Prostate gland (tissue), 2 donors: ENCODE results near the gene HOXA10. TPM values are rescaled to one million over a fixed set of nuclear protein-coding genes. Genes with fewer than 3 reads are reported as not detected.

Source experiments
- DNase-seq: peaks from one replicate; pipeline ENCODE4 v3.0.0-alpha.2; 2019; ENCODE audit warnings: low spot score
- H3K27ac ChIP-seq, 2 donors: fragments of 200-600 bp; sonication (generic); 2 replicates each; pipeline ENCODE4 v1.5.1; 2017 to 2019
- H3K27me3 ChIP-seq: fragments of 200-600 bp; sonication (generic); replicated peaks from 2 replicates; pipeline ENCODE4 v1.5.1; 2019; ENCODE audit not compliant: insufficient read depth
- H3K36me3 ChIP-seq, 2 donors: fragments of 200-600 bp; sonication (generic); 1 replicate in 1 of 2; 2 replicates in 1 of 2; pipeline versions ENCODE4 v1.5.1 to v1.8.1; 2017 to 2019
- H3K4me1 ChIP-seq: fragments of 200-600 bp; sonication (generic); replicated peaks from 2 replicates; pipeline ENCODE4 v1.5.1; 2019
- H3K4me3 ChIP-seq, 2 donors: fragments of 200-600 bp; sonication (generic); 2 replicates each; pipeline ENCODE4 v1.5.1; 2017 to 2019
- H3K9me3 ChIP-seq: fragments of 200-600 bp; sonication (generic); 2 replicates; pipeline ENCODE4 v1.5.1; 2017
- CTCF ChIP-seq, 4 experiments: fragments of 200-600 bp in 2 of 4; fragments of 450-650 bp in 2 of 4; sonication (generic) in 2 of 4; IDR thresholded peaks; 1 replicate in 3 of 4; 2 replicates in 1 of 4; pipeline ENCODE4 v1.5.1; 2016 to 2019; ENCODE audit warnings: antibody characterized with exemption in 4 of 4, mild to moderate bottlenecking in 2 of 4, moderate library complexity in 2 of 4
- POLR2A ChIP-seq: fragments of 450-650 bp; IDR thresholded peaks from one replicate; pipeline ENCODE4 v1.6.1; 2016; ENCODE audit warnings: antibody characterized with exemption, mild to moderate bottlenecking
- POLR2AphosphoS5 ChIP-seq: sonication (generic); formaldehyde crosslinking; IDR thresholded peaks from one replicate; pipeline ENCODE4 v1.6.1; 2017; ENCODE audit warnings: antibody characterized with exemption
- WGBS: methylation state at CpG from one replicate; pipeline ENCODE4 v1.1.5; 2018; 5-methylcytosine and 5-hydroxymethylcytosine counted together
- intact Hi-C: fragments of 100-400 bp; cut with DNase I; formaldehyde crosslinking; loops from one replicate; pipeline ENCODE4 v1.14.2; 2022
- total RNA-seq, 2 donors: library from RNA; depleted of rRNA; stranded (reverse); fragments of >200 nt; gene quantifications; one replicate each; pipeline ENCODE4 v1.1.0, GENCODE V29; 2016

Gene HOXA10
- total RNA-seq, 2 donors from 2014 or later = 25.8 to 65.6 TPM

GRCh38 chr7:27178366-27178765 is 4.2 kb upstream of the HOXA10 start:
- no peak for DNase-seq
- no peaks in the 10 kb centered on the region for H3K4me1 ChIP-seq
- no peaks in the 10 kb centered on the region for H3K27me3 ChIP-seq
- TF ChIP-seq CTCF (IDR thresholded peaks at IDR 0.05) (no peak), POLR2AphosphoS5 (no peak), POLR2A (no peak)
- intact Hi-C loops = no loop called here
- H3K36me3 ChIP-seq = no peaks in the 10 kb centered on the region
- 30% methylated on average over 6 of the region's 6 CpGs for WGBS
- peak overlapping the region; percentile 61 to 80 for H3K4me3 ChIP-seq
- peak overlapping the region; percentile 96 for H3K27ac ChIP-seq
- no peaks in the 10 kb centered on the region for H3K9me3 ChIP-seq

- H3K9me3 ChIP-seq = no peaks in the 10 kb centered on the region
- no peak for DNase-seq
- no peaks in the 10 kb centered on the region for H3K4me1 ChIP-seq
- no peaks in the 10 kb centered on the region for H3K27me3 ChIP-seq
- H3K4me3 ChIP-seq = peak overlapping the region; percentile 61 to 80
- no peaks in the 10 kb centered on the region for H3K36me3 ChIP-seq
- TF ChIP-seq POLR2AphosphoS5 (no peak), CTCF (IDR thresholded peaks at IDR 0.05) (peak in 1 of 4 experiments; percentile 24), POLR2A (no peak)
- intact Hi-C loops = no loop called here
- 23% methylated on average over 5 of the region's 5 CpGs for WGBS
- peak overlapping the region; percentile 96 for H3K27ac ChIP-seq
These were observed 3.7 kb upstream of the HOXA10 start for GRCh38 chr7:27177795-27178320.

GRCh38 chr7:27176962-27177794 is 3.1 kb upstream of the HOXA10 start:
- 29% methylated on average over 22 of the region's 22 CpGs for WGBS
- Histone ChIP-seq H3K36me3 (no peaks in the 10 kb centered on the region), H3K4me1 (no peaks in the 10 kb centered on the region), H3K27ac (peak overlapping the region; percentile 96), H3K9me3 (no peaks in the 10 kb centered on the region), H3K27me3 (no peaks in the 10 kb centered on the region), H3K4me3 (peak overlapping the region; percentile 61 to 80)
- DNase-seq = no peak
- intact Hi-C loops = no loop called here
- no peak for TF ChIP-seq POLR2AphosphoS5
- no peak for TF ChIP-seq CTCF (IDR thresholded peaks at IDR 0.05)
- TF ChIP-seq POLR2A = no peak

- TF ChIP-seq CTCF (IDR thresholded peaks at IDR 0.05) = no peak
- TF ChIP-seq POLR2A = no peak
- no peak for TF ChIP-seq POLR2AphosphoS5
- WGBS = 34% methylated on average over 3 of the region's 3 CpGs
- Histone ChIP-seq H3K4me1 (no peaks in the 10 kb centered on the region), H3K27me3 (no peaks in the 10 kb centered on the region), H3K36me3 (no peaks in the 10 kb centered on the region), H3K4me3 (peak overlapping the region; percentile 61 to 80), H3K27ac (peak overlapping the region; percentile 96), H3K9me3 (no peaks in the 10 kb centered on the region)
- intact Hi-C loops = no loop called here
- DNase-seq = no peak
These were observed 2.4 kb upstream of the HOXA10 start for GRCh38 chr7:27176524-27176845.
